GM23248 (cell line): ENCODE data around the gene DENND2A. TPM values are rescaled to one million over a fixed set of nuclear protein-coding genes. Genes with fewer than 3 reads are reported as not detected.
"Not testable (repeated sequence)": the region's sequence is repeated elsewhere in the genome, so short reads cannot be mapped to it uniquely, and the experiment has no call there.

Experiments
- DNase-seq: peaks from one replicate; pipeline ENCODE4 v3.0.0-alpha.2; 2015
- H2AFZ ChIP-seq: fragments of 200-600 bp; sonication (generic); 2 replicates; pipeline ENCODE4 v1.6.1; 2016; ENCODE audit warnings: antibody characterized with exemption
- H3F3A ChIP-seq: fragments of 200-600 bp; sonication (generic); 2 replicates; pipeline ENCODE4 v1.6.1; 2016; ENCODE audit warnings: mild to moderate bottlenecking, antibody characterized with exemption, mixed run types; ENCODE audit not compliant: insufficient read depth
- H3K27ac ChIP-seq: fragments of 200-600 bp; sonication (generic); 2 replicates; pipeline ENCODE4 v1.5.1; 2016; ENCODE audit warnings: mild to moderate bottlenecking
- H3K27me3 ChIP-seq: fragments of 200-600 bp; sonication (generic); replicated peaks from 2 replicates; pipeline ENCODE4 v1.6.1; 2016; ENCODE audit warnings: mild to moderate bottlenecking; ENCODE audit not compliant: insufficient read depth
- H3K36me3 ChIP-seq: fragments of 200-600 bp; sonication (generic); 2 replicates; pipeline ENCODE4 v1.6.1; 2016; ENCODE audit warnings: low read depth, mild to moderate bottlenecking
- H3K4me1 ChIP-seq: fragments of 200-600 bp; sonication (generic); 2 replicates; pipeline ENCODE4 v1.6.1; 2016; ENCODE audit warnings: mild to moderate bottlenecking; ENCODE audit not compliant: insufficient read depth
- H3K4me2 ChIP-seq: fragments of 200-600 bp; sonication (generic); one replicate; pipeline ENCODE4 v1.6.1; 2016; ENCODE audit warnings: mild to moderate bottlenecking; ENCODE audit not compliant: unreplicated experiment
- H3K4me3 ChIP-seq: fragments of 200-600 bp; sonication (generic); 2 replicates; pipeline ENCODE4 v1.5.1; 2016; ENCODE audit warnings: mild to moderate bottlenecking
- H3K79me2 ChIP-seq: fragments of 200-600 bp; sonication (generic); 2 replicates; pipeline ENCODE4 v1.6.1; 2016; ENCODE audit warnings: mild to moderate bottlenecking; ENCODE audit not compliant: insufficient read depth
- H3K9ac ChIP-seq: fragments of 200-600 bp; sonication (generic); 2 replicates; pipeline ENCODE4 v1.6.1; 2016; ENCODE audit warnings: mild to moderate bottlenecking
- H3K9me2 ChIP-seq: fragments of 200-600 bp; sonication (generic); 2 replicates; pipeline ENCODE4 v1.6.1; 2016; ENCODE audit warnings: mixed run types, mild to moderate bottlenecking, moderate library complexity; ENCODE audit not compliant: insufficient read depth
- H3K9me3 ChIP-seq: fragments of 200-600 bp; sonication (generic); one replicate; pipeline ENCODE4 v1.6.1; 2017; ENCODE audit warnings: low read depth
- H4K20me1 ChIP-seq: fragments of 200-600 bp; sonication (generic); 2 replicates; pipeline ENCODE4 v1.6.0; 2016; ENCODE audit not compliant: insufficient read depth
- EZH2 ChIP-seq: fragments of 200-600 bp; sonication (generic); IDR thresholded peaks from 2 replicates; pipeline ENCODE4 v1.6.1; 2018; ENCODE audit warnings: antibody characterized with exemption, mild to moderate bottlenecking; ENCODE audit not compliant: insufficient read depth, poor library complexity, severe bottlenecking
- EZH2phosphoT487 ChIP-seq: fragments of 200-600 bp; sonication (generic); IDR thresholded peaks from 2 replicates; pipeline ENCODE4 v1.6.1; 2018; ENCODE audit warnings: antibody characterized with exemption, moderate library complexity, mild to moderate bottlenecking, low read depth; ENCODE audit not compliant: insufficient read depth
- WGBS, 2 experiments: methylation state at CpG; one replicate each; pipeline ENCODE4 v1.1.6; 2015 to 2017; ENCODE audit warnings: low lambda C conversion rate in 2 of 2, low coverage in 1 of 2; ENCODE audit errors: missing lambda C conversion rate in 2 of 2; 5-methylcytosine and 5-hydroxymethylcytosine counted together
- in situ Hi-C: fragments of 300-500 bp; cut with MboI; formaldehyde crosslinking; loops from 2 replicates; pipeline ENCODE4 v1.15.0; 2020
- polyA plus RNA-seq: library from polyadenylated mRNA; unstranded; fragments of >200 nt; fragmentation: Nextera tagmentation; extraction: Ambion mirVana; gene quantifications from 2 replicates; pipeline ENCODE4 v1.2.1, GENCODE V29; 2016
- total RNA-seq: library from RNA; depleted of rRNA; stranded (reverse); fragments of >200 nt; shearing (Covaris generic); gene quantifications from 2 replicates; pipeline ENCODE4 v1.2.3, GENCODE V29; 2014

DENND2A gene
- total and polyA plus RNA-seq, 2 experiments from 2014 or later: 0.78 to 2.2 TPM

DNA sequence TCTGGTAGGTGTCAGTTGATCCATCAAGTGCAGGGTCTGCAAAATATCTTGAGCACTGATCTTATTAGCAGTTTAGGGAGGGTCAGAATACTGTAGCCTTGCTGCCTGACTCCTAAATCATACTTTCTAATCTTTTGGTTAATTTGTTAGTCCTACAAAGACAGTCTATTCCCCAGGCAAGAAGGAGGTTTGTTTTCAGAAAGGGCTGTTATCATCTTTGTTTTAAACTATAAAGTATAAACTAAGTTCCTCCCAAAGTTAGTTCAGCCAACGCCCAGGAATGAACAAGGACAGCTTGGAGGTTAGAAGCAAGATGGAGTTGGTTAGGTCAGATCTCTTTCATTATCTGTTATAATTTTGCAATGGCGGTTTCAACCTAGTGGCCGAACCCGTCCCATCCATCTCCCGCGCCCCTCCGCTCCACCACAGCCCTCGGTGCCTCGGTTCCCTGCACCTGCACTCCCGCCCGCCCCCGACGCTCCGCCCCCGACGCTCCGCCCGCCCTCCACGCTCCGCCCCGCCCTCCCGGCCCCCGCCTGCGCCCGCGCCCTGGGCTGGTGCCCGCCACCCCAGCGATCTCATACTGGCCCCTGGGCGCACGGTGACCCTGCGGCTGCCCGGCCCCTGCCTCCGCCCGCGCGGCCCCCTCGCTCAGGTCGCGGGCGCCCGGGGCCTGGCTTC is 31.9 kb upstream of the DENND2A start, which contains the start of gene ADCK2:
ADCK2 (plus strand) TSS at position 564 of the 681 bp plus-strand sequence. CDS start 386 bp downstream, outside the sequence.
- no peak within 1 kb of the TSS for H3K27ac ChIP-seq
- peaks cover 12% of the 10 kb centered on the region; the same call in 1 of the 2 replicates for H3F3A ChIP-seq
- no peaks in the 10 kb centered on the region for H3K36me3 ChIP-seq
- peaks cover 12% of the 10 kb centered on the region for H3K4me1 ChIP-seq
- no peak for TF ChIP-seq EZH2
- no peak for TF ChIP-seq EZH2phosphoT487
- 0 to 2% methylated on average over 3 to 39 of the region's 41 CpGs for WGBS, 2 experiments
- peak within 1 kb of the TSS; percentile 89 for H3K4me2 ChIP-seq
- H2AFZ ChIP-seq: peak within 1 kb of the TSS; percentile 94
- DNase-seq: peak; percentile 65
- H3K9me3 ChIP-seq: no peaks in the 10 kb centered on the region
- peak within 1 kb of the TSS; percentile 80 for H3K4me3 ChIP-seq
- no peaks in the 10 kb centered on the region for H3K9me2 ChIP-seq
- no peaks in the 10 kb centered on the region for H3K79me2 ChIP-seq
- H3K27me3 ChIP-seq: no peaks in the 10 kb centered on the region
- H3K9ac ChIP-seq: peak within 1 kb of the TSS; percentile 74
- in situ Hi-C loops: no loop called here
- H4K20me1 ChIP-seq: no peaks in the 10 kb centered on the region

DNA sequence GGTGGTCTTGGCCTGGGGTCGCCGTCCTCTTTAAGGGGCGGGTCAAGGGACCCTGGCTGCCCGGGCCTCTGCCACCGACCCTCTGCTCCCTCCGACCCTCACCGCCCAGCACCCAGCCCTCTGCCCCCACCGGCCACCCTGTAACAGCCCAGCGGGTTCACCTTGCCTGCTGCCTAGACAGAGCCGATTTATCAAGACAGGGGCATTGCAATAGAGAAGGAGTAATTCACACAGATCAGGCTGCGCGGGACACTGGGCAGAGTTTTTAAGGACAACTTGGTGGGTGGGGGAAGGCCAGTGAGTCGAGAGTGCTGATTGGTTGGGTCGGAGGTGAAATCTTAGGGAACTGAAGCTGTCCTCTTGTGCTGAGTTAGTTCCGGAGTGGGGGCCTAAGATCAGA is 31.4 kb upstream of the DENND2A start:
- H4K20me1 ChIP-seq: no peaks in the 10 kb centered on the region
- no peak overlapping the region for H3K4me3 ChIP-seq
- H3K9ac ChIP-seq: no peak overlapping the region
- H3K36me3 ChIP-seq: no peaks in the 10 kb centered on the region
- peaks cover 12% of the 10 kb centered on the region; the same call in 1 of the 2 replicates for H3F3A ChIP-seq
- H2AFZ ChIP-seq: no peak overlapping the region
- peaks cover 12% of the 10 kb centered on the region for H3K4me1 ChIP-seq
- 80 to 81% methylated on average over 11 to 15 of the region's 15 CpGs for WGBS, 2 experiments
- H3K9me3 ChIP-seq: no peaks in the 10 kb centered on the region
- TF ChIP-seq EZH2 (no peak), EZH2phosphoT487 (no peak)
- no peak for DNase-seq
- H3K9me2 ChIP-seq: no peaks in the 10 kb centered on the region
- H3K4me2 ChIP-seq: no peak overlapping the region
- H3K27ac ChIP-seq: no peak overlapping the region
- no peaks in the 10 kb centered on the region for H3K27me3 ChIP-seq
- no peaks in the 10 kb centered on the region for H3K79me2 ChIP-seq
- in situ Hi-C loops: no loop called here

DNA sequence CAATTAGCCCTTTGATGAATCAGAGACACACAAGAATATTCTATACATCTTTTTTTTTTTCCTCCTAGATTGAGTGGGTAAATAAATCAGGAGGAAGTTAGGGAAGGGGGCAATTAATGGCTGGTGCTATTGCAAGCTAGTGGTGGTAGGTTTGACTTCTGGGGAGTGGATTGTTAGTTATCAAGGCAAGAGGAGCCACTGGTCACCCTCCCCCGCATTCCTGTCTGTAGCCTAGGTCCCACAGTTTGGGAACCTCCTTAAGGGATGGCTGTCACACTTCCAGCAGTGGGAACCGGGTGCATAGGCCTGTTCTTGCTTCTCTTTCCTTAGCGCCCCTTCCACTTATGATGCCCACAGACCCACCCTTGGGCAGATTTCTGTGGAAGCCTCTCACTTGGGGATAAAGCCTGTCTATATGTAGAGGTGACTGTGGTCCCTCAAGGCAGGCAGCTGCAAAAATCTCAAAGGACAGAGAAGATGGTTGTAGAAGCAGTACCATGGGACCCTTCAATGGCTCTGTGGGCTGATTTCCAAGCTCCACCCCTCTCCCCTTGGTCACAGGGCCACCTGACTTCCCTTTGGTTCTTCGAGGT is 29.8 kb upstream of the DENND2A start:
- Histone ChIP-seq H3K27ac (no peak overlapping the region), H3K9me3 (no peaks in the 10 kb centered on the region), H2AFZ (no peak overlapping the region), H3K27me3 (0 out of 2 replicates have a peak, but pooled peaks cover 5% of the 10 kb centered on the region), H3K4me2 (no peak overlapping the region), H3F3A (peaks cover 12% of the 10 kb centered on the region; the same call in 1 of the 2 replicates), H3K36me3 (no peaks in the 10 kb centered on the region), H3K79me2 (no peaks in the 10 kb centered on the region), H3K4me3 (no peak overlapping the region), H3K9ac (no peak overlapping the region), H3K9me2 (no peaks in the 10 kb centered on the region), H3K4me1 (peaks cover 10% of the 10 kb centered on the region), H4K20me1 (no peaks in the 10 kb centered on the region)
- DNase-seq: no peak
- in situ Hi-C loops: no loop called here
- no peak for TF ChIP-seq EZH2phosphoT487
- no peak for TF ChIP-seq EZH2
- WGBS, 2 experiments: 72 to 77% methylated on average over 4 of the region's 4 CpGs

DNA sequence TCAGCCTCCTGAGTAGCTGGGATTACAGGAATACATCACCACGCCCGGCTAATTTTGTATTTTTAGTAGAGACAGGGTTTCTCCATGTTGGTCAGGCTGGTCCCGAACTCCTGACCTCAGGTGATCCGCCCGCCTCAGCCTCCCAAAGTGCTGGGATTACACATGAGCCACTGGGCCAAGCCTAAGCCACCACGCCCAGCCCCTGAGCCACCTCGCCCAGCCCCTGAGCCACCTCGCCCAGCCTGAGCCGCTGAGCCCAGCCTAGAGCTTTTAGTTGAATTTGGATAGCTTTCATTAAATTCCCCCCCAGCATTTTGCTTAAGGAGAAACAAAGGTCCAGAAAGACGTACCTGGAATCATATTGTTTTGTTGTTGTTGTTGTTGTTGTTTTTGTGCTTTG is 29.2 kb upstream of the DENND2A start:
- H3K9me3 ChIP-seq, H3K4me3 ChIP-seq, H2AFZ ChIP-seq, H3K27me3 ChIP-seq, in situ Hi-C loops, H3K27ac ChIP-seq, H3K4me1 ChIP-seq, DNase-seq, H3K79me2 ChIP-seq, H3K4me2 ChIP-seq, H3K36me3 ChIP-seq, H4K20me1 ChIP-seq, H3F3A ChIP-seq, H3K9me2 ChIP-seq, H3K9ac ChIP-seq: not testable (repeated sequence)
- WGBS, 2 experiments: 81 to 85% methylated on average over 10 of the region's 10 CpGs
